Stimulated activated CD8-positive, alpha-beta memory T cell treated with anti-CD3 and anti-CD28 coated beads, Interleukin-12 subunit alpha, Interleukin-12 subunit beta, amount 100 ng/mL, for 1 hour (primary cell): Measurements from ENCODE around the gene HOXD9.

ENCODE experiments used
- DNase-seq: peaks from one replicate; pipeline ENCODE4 v3.0.0-alpha.2; 2020; ENCODE audit warnings: low read depth

Gene HOXD9

DNA sequence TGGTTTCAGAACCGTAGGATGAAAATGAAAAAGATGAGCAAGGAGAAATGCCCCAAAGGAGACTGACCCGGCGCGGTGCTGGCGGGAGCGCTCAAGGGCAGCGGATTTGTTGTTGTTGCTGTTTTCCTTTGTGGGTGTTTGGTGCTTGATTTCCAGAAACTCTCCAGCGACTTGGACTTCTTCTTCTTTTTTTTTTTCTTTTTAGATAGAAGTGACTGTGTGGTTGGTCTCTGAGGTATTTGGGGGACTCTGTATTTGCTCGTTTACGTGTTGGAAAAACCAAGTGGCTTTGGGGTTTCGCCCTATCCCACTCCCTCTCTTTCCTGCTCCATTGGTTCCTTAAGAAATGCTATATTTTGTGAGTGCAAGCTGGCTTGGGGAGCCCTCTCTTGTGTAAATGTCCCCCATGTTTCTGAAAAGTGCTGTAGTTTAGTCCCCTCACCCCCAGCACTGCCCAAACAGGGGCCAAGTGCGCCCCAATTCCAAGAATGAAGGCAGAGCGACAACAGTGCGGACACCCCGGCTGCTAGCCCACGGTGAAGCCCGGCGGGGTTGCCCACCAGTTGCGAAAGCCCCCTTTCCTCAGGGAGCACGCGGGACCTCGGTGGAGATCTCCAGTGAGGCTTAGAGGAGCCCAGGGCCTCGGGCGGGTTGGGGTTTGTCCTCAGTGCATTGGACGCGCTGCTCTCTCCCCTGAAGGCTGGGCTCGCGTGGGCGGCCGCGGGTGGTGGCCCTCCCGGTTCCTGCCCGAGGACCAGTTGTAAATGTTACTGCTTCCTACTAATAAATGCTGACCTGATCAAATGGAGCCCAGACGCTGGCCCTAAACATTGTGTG is 1.8 kb downstream of the HOXD9 start:
- no peak for DNase-seq

DNA sequence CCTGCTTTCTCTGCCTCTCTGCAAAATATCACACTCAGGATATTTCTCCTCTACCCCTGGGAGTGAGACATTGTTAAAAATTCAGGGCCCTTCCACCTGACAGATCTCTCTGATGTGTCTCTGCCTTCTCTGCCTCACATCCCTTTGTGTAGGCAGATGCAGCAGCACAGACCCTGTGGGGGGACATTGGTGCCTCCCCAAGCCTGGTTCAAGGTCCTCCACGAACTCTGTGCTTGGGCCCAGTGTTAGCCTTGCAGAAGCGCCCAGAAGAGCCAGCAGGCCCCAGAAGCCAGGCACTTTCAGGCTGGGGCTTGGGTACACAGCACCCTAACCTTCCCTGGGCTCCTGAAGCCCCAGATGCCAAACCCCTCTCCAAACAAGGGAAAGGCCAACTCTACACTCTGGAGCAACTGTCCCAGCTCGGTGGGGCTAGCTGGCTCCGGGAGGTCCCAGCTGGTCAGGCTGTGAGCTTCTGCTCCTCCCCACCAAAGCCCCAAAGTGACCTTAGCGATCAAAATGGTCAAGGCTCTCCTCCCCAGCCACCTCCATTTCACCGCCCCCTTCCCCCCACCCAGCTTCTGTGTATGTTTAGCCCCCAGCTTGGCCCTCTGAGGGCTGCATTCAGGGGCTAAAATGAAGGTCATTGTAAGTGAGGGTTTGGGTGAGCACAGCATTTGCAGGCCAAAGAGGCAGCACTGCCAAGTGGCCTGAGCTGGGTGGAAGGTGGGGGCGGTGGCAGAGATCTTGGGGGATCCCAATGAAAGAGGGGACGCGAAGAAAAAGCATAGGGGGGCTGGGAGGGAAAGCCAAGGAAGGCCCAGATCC is 2.6 kb downstream of the HOXD9 start:
- DNase-seq: no peak

DNA sequence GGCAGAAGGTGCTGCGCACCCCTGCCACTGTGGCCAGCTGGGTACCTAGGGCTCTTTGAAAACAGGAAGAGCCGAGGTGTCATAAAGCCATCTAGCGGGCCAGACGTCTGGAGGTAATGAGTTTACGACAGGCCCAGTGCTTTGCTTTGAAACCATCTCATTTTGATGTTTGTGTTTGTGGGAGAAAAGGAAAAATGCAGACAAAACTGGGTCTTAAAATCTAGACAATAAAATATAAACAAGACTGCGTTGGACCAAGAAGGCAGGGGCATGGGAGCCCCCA is 3.2 kb downstream of the HOXD9 start:
- no peak for DNase-seq

GRCh38 chr2:176126929-176127773 is 4.6 kb downstream of the HOXD9 start:
- DNase-seq: peak; percentile 67

- DNase-seq: no peak
These were observed 5.2 kb downstream of the HOXD9 start for GRCh38 chr2:176127774-176128072.

DNA sequence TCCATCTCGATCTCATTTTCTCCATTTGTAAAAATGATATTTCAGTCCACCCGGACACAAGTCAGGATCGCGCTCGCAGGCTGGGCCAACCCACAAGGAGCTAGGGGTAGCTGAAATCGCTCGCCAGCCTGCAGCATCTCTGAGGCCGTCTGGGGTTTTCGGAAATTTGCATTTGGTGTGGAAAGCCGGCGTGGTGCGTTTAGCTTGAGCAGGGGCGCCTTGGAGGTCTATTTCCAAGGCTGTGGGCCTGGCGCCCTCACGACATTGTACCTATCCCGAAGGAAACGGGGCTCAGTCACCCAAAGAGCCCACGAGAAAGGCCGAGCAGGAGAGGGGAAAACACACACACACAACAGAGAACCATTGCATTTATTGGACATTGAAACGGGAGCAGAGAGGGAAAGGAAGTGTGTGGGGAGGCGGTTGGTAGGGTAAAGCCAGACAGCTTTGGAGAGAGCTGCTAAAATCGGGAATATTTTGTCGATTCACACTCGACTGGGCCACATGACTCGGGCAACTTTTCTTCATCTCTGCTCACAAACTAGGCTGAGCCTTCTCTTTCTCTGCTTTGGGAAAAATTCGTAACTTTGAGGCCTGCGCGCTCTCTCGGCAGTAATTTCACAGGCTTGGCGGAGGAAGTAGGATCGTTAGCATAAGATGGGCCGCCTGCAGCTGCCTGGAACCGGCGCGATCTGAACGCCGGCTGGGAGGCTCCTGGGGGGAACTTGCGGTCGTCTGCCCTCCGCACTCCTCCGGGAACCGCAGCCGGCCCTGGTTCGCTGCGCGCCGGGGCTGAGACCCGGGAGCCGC is 5.9 kb downstream of the HOXD9 start:
- DNase-seq: no peak

DNA sequence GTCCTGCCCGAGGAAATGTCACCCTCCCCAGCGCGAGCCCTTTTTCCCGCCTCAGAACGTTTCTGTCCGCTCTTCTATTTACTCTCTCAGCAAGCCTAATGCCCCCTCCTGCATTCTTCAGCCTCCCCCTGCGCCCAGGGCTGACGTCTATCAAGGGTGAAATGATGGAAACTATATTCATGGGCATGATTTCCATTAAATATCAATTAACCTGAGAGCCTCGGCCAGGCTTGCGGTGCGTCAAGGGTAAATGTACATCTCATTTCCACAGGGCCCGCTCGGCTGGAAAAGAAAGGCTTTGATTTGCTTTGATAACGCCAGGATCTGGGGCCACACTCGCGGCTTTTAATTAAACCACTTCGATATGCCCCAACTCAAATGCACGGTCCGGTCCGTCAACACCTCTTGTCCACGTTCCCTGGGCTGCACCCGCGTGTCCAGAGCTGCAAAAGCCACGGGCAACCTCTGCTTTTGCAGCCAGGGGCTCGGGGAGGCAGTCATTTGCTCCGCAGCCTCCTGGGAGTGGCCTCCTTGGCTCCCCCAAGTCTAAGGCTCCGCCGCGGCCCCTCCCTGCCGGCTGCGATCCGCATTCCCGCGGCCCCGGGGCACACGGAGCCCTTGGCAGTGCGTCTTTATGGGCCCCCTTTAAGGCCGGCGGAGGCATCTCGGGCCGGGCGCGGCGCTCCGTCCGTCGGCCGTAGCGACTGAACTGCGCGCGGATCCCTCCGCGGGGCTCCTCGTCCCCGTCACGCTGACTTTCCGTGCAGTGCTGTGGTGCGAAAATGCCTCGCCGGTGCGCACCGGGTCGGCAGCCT is 6.7 kb downstream of the HOXD9 start, which contains the start of gene HOXD8:
HOXD8 (plus strand) TSS at position 724 of the 815 bp plus-strand sequence. CDS start 662 bp downstream, outside the sequence.
- DNase-seq: no peak

- DNase-seq: no peak
These were observed 7.3 kb downstream of the HOXD9 start for GRCh38 chr2:176129813-176130146.

- DNase-seq: no peak
These were observed 7.8 kb downstream of the HOXD9 start for GRCh38 chr2:176130147-176130956.

DNA sequence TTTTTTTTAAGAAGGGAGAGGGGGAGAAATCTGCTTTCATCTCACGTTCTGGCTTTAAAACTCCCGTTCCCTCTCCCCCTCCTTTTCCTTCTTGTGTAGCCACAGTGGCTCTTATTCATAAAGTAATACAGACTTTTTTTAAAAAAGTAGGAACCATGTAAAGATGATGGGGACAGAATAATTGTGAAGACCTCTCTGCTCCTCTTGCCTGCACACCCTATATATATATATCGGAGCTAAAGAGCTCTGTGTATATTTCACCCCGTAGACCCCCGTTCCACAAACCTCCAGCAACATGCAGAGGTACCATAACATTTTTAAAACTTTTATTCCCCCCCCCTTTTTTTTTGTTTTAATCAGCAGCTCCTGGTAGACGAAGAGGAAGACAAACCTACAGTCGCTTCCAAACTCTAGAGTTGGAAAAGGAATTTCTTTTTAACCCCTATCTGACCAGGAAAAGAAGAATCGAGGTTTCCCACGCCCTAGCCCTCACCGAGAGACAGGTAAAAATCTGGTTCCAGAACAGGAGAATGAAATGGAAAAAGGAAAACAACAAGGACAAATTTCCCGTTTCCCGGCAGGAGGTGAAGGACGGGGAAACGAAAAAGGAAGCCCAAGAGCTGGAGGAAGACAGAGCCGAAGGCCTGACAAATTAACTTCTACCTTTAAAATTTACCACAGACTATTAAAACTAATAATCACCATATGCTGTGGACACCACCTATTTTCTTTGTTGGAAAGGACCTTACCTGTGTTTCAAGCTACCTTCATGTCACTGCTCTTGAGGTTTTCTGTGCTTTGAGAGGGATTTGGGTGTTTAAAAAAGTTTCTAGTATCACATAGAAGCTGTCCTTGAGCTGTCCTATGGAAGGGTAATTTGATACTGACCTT is 8.7 kb downstream of the HOXD9 start:
- no peak for DNase-seq

GRCh38 chr2:176131848-176132158 is 9.3 kb downstream of the HOXD9 start:
- DNase-seq: no peak

GRCh38 chr2:176132205-176133171 is 10.0 kb downstream of the HOXD9 start:
- DNase-seq: no peak

GRCh38 chr2:176133389-176133788 is 10.9 kb downstream of the HOXD9 start:
- no peak for DNase-seq

DNA sequence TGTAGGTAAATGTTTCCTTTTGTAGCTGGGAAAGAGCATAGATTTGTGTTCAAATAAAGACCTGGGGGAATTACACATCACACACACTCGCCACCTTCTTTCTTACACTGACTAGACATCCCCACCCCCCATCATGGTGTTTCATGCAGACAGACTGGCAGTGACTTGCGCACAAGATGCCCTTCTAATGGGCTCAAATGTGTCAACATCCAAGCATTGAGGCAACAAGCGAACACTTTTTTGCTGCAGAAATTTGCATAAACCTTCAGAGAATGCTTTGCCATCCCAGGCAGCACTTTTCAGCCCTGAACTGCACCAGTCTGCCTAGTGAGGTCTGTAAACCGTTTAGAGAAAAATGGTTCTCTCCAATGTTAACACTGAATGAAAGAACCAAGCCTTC is 11.5 kb downstream of the HOXD9 start:
- DNase-seq: no peak

DNA sequence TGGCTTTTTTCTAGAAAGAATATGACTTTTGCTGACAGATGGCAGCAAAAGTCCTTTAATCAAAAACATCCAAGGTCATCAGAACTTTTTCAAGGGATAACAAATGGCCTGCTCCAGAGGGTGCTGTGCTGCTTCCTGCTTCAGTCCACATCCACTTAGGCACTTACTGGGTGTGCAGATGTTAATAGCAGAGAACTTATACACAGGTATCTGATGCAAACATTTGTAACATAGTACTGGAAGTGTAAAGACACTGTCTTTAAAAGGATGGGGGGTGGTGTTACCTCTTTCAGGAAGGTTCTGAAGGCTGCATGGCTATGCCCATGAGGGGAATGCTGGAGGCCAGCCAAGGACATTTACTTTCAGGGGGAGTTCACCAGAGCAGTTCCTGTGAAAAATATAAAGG is 12.5 kb downstream of the HOXD9 start:
- no peak for DNase-seq

DNA sequence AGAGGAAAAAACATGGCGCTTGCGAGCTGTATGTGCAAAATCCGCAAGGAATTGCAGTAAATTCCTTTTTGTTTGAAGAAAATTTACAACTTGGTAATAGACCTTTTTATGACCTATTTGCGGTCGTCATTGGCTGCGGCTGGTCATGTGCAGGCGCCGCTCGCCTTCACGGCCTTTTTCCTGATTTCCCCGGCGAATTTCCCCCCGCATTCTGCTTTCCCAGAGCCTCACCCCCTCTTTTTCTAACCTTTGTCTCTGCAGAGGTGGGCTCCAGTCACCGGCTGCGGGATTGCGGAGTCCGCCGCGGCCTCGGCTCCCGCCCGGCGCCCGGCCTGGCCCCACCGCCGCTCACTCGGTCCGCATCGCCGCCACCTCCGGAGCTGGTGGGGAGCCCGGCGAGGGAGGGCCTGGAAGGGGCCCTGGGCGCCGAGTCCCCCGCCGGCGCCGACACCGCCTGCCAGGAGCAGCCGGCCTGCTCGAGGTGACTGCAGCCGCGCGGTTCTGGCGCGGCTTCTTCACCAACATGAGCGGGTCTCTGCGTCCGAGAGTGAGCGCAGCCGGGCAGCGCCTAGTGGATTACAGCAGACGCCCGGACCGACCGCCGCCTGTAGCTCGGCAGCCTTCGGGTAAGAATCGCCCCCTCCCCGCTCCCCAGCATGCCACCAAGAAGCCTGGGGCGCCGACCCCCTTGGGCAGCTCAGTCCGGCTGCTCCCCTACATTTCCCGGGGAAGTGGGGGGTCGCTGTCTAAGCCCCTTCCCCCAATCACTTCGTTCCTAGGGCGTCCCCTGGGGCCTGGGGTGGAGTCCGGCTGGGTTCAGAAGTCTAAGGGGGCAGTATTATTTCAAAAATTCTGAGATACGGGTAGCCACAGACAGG is 14.1 kb downstream of the HOXD9 start:
- no peak for DNase-seq

GRCh38 chr2:176137252-176137580 is 14.7 kb downstream of the HOXD9 start:
- DNase-seq: no peak
